PFSK-1 (cell line): ENCODE results near the gene SIRPB1.

Experiments used
- FOXP2 ChIP-seq: optimal IDR thresholded peaks from 2 replicates; pipeline ENCODE3; 2011; ENCODE audit warnings: borderline replicate concordance, control low read depth, inconsistent platforms; ENCODE audit not compliant: insufficient read depth; ENCODE audit errors: extremely low read length, extremely low read depth
- POLR2AphosphoS5 ChIP-seq: IDR thresholded peaks from 2 replicates; pipeline ENCODE4 v1.6.1; 2012; ENCODE audit warnings: low read depth, mild to moderate bottlenecking, control low read depth, low read length, moderate library complexity
- SIN3A ChIP-seq: IDR thresholded peaks from 2 replicates; pipeline ENCODE4 v1.6.1; 2012; ENCODE audit warnings: mild to moderate bottlenecking, low read length, moderate library complexity, borderline replicate concordance; ENCODE audit not compliant: insufficient read depth
- TF ChIP-seq, protein P1 (sequence below), 2 experiments: IDR thresholded peaks; 2 replicates each; pipeline versions ENCODE4 v1.6.1 to v1.8.0; 2011 to 2012; ENCODE audit warnings: low read depth in 2 of 2, low read length in 2 of 2, control low read depth in 1 of 2, inconsistent platforms in 1 of 2, mild to moderate bottlenecking in 1 of 2, moderate library complexity in 1 of 2; ENCODE audit not compliant: insufficient read depth in 1 of 2

DNA sequence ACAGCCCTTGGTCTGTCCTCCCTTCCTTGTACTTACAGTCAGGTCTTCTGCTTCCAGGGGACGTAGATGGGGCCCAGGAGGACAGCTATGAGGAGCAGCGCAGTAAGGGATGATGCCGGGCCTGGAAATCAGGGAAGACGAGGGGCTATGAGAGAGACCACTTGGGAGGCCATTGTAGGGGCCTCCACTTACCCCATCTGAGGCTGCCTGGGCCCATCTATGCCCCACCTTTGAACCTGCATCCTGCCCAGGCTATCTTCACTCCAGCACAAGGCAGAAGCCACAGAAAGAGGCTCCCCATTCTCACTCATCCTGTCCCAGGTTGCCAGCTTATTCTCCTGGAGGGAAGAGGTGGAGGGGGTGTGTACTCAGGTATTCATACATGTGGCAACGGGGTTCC is 10.4 kb upstream of the SIRPB1 start:
- TF ChIP-seq POLR2AphosphoS5 (no peak), FOXP2 (no peak), SIN3A (no peak)
- TF ChIP-seq, protein P1, sequence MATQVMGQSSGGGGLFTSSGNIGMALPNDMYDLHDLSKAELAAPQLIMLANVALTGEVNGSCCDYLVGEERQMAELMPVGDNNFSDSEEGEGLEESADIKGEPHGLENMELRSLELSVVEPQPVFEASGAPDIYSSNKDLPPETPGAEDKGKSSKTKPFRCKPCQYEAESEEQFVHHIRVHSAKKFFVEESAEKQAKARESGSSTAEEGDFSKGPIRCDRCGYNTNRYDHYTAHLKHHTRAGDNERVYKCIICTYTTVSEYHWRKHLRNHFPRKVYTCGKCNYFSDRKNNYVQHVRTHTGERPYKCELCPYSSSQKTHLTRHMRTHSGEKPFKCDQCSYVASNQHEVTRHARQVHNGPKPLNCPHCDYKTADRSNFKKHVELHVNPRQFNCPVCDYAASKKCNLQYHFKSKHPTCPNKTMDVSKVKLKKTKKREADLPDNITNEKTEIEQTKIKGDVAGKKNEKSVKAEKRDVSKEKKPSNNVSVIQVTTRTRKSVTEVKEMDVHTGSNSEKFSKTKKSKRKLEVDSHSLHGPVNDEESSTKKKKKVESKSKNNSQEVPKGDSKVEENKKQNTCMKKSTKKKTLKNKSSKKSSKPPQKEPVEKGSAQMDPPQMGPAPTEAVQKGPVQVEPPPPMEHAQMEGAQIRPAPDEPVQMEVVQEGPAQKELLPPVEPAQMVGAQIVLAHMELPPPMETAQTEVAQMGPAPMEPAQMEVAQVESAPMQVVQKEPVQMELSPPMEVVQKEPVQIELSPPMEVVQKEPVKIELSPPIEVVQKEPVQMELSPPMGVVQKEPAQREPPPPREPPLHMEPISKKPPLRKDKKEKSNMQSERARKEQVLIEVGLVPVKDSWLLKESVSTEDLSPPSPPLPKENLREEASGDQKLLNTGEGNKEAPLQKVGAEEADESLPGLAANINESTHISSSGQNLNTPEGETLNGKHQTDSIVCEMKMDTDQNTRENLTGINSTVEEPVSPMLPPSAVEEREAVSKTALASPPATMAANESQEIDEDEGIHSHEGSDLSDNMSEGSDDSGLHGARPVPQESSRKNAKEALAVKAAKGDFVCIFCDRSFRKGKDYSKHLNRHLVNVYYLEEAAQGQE (IDR thresholded peaks at IDR 0.05; ENCODE audit: insufficient read depth in 1 of 2, low read depth in 2 of 2, low read length in 2 of 2) = no peak
